AG09319 (cell line): ENCODE results near the gene EXOC3.

ENCODE experiments used
- DNase-seq: peaks from one replicate; pipeline ENCODE4 v3.0.0-alpha.2; 2010; ENCODE audit warnings: low read depth; ENCODE audit errors: extremely low read depth
- TF ChIP-seq, protein P1 (sequence below): IDR thresholded peaks from 2 replicates; pipeline ENCODE4 v1.5.1; 2011; ENCODE audit warnings: low read depth, mild to moderate bottlenecking, inconsistent platforms, low read length, moderate library complexity

Gene EXOC3

DNA sequence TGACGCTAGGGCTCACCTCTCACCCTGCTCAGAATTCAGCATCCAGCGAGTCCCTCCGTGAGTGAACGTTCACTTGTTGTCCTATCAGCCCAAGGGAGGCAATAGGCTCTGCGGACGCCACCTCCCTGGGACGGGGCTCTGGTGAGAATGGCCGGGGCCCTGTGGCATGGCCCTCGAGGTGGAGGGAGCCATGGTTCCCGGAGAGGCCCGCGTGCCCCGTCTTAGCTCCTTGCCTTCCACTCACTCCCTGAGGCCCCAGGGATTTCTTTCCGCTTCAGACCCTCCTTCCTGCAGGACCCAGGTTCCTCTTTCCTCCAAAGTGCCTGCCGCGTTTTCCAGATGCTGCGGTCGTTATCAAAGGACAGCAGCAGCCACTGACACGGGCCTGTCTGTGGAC lies 21.5 kb downstream of the EXOC3 start:
- TF ChIP-seq, protein P1, sequence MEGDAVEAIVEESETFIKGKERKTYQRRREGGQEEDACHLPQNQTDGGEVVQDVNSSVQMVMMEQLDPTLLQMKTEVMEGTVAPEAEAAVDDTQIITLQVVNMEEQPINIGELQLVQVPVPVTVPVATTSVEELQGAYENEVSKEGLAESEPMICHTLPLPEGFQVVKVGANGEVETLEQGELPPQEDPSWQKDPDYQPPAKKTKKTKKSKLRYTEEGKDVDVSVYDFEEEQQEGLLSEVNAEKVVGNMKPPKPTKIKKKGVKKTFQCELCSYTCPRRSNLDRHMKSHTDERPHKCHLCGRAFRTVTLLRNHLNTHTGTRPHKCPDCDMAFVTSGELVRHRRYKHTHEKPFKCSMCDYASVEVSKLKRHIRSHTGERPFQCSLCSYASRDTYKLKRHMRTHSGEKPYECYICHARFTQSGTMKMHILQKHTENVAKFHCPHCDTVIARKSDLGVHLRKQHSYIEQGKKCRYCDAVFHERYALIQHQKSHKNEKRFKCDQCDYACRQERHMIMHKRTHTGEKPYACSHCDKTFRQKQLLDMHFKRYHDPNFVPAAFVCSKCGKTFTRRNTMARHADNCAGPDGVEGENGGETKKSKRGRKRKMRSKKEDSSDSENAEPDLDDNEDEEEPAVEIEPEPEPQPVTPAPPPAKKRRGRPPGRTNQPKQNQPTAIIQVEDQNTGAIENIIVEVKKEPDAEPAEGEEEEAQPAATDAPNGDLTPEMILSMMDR, result no peak
- DNase-seq, result no peak

DNA sequence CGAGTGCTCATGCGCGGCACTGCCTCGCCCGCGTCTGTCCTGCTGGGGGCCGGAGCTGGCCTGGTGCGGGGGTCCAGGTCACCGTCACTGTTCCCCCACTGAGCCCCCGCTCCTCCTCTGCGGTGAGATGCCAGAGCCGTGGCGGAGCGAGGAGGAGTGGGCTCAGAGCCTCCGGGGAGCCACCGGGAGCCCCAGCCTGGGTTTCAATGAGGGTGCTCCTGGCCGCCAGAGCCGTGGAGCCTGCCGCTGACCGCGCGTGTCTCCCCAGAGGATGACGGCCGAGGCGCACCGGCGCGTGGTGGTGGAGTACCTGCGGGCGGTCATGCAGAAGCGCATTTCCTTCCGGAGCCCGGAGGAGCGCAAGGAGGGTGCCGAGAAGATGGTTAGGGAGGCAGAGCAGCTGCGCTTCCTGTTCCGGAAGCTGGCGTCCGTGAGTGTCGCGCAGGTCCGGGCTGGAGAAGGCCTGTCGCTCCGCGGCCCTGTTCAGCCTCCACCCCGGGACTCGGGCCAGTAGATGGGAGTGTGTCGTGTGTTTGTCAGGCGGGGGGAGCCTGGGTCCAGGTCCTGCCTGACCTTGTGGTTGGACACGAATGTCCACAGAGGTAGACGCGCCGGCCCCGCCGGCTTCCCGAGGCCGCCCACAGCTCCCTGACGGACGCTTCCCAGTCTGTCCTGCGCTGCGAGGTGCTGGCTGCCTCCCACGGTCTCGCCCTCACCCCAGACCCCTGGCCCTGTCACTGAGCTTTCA lies 22.0 kb downstream of the EXOC3 start:
- DNase-seq, result no peak
- TF ChIP-seq, protein P1, result no peak

DNA sequence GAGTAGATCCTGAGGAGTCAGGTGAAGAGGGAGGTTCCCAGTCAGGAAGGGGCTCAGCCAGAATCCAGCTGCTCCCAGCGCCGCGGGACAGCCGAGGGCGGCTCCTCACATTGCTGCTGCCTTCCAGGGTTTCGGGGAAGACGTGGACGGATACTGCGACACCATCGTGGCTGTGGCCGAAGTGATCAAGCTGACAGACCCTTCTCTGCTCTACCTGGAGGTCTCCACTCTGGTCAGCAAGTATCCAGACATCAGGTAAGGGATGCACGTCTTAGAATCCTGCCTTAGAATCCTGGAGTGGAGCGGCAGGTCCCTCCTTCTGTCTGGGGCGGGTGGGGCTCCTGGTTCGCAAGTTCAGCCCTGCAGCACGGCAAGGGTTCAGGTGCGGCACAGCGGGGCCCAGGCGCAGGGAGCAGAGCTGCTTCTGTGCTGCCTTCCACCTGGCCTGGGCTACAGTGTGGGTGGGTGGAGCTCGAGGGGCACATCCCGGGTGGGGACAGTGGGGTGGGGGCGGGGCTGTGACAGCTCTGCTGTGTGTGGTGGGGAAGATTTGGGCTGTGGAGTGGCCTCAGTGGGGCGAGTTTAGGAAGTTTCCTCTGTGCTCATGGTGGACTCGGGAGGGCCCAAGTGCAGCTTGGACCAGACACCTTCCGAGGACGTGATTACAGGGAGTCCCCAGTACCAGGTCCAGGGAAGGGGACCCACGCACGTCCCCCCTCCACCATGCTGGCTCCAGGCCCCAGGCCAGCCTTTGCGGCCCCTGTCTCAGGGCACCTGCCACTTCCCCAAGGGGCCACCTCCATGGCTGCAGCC lies 22.8 kb downstream of the EXOC3 start:
- TF ChIP-seq, protein P1, result no peak
- DNase-seq, result no peak

DNA sequence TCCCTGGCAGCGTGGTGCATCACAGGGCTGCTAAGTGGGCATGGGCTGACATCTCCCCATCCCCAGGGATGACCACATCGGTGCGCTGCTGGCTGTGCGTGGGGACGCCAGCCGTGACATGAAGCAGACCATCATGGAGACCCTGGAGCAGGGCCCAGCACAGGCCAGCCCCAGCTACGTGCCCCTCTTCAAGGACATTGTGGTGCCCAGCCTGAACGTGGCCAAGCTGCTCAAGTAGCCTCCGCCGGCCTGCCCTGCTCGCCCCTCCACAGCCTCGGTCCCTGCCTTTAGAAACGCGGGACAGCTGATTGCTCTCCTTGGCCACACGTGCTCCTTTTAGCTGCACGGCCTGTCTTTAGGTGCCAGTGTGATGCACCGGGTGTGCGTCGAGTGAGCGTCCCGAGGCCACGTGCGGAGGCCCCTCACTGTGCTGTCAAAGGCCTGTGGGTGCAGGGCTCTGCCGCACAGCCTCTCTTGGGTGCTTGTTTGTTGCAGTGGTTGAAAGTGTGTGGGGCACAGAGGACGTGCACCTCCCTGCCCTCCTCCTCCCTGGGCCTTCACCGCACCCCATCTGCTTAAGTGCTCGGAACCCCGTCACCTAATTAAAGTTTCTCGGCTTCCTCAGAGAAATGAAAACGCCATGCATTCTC lies 23.8 kb downstream of the EXOC3 start:
- no peak for DNase-seq
- TF ChIP-seq, protein P1, result no peak

DNA sequence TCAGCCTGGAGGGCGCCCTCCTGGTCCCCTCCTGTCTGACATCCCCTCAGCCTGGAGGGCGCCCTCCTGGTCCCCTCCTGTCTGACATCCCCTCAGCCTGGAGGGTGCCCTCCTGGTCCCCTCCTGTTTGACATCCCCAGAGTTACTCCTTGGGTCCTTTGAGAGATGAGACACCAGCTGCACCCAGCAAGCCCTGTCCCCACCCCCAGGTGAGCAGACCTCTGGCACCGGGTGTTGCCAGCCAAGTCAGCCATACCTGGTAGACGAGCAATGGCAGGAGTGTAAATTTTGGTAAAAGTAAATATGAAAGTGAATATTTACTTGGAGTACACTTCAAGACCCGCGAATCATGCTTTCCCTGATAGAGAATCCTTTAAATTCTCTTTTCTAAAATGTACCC lies 25.4 kb downstream of the EXOC3 start:
- no peak for DNase-seq
- TF ChIP-seq, protein P1, result no peak

DNA sequence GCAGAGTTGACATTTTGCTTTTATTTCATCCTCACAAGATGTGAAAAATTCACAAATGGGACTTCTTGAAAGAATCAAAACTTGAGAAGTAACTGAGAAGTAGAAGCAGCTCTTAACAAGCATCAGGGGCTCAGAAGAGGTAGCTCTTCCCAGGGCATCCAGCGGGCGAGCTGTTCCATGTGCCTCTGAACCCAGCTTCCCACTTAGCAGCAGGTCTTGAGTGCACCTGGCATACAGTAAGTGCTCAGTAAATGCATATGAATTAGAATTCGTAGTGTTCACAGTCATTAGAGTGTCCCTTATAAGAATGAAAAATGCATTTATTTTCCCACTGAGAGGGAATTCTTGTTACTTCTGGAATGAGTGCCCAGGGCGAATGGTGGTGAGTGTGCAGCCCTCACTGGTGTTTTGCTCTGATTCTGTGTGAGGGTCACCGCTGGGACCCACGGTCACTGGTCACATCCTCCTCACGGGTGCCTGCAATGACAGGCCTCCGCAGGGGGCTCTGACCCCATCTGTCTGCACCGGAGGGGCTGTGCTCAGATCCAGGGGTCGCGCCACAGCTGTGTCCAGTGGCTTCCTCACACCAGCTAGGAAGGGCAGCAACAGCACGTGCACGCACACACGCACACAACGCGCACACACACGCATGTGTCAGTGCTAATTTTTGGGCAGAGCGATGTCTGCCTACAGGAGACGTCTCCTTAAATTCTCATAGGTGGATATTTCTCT lies 26.9 kb downstream of the EXOC3 start:
- TF ChIP-seq, protein P1, result no peak
- DNase-seq, result no peak
